Right lobe of liver (tissue), 4 donors: Measurements from ENCODE around the gene GPC5.

Experiments
- CTCF ChIP-seq, 4 donors: fragments of 200-600 bp in 3 of 4; fragments of 450-650 bp in 1 of 4; IDR thresholded peaks; one replicate each; pipeline versions ENCODE4 v1.5.1 to v1.8.0; 2016 to 2022; ENCODE audit warnings: antibody characterized with exemption in 4 of 4, mild to moderate bottlenecking in 2 of 4
- POLR2A ChIP-seq: fragments of 450-650 bp; IDR thresholded peaks from one replicate; pipeline ENCODE4 v1.6.1; 2017; ENCODE audit warnings: antibody characterized with exemption, mild to moderate bottlenecking
- donor health status: DM: no; HTN: no; CAD: no.
- donor health status: DM: no; HTN: no; CAD: no.
- donor health status: DM: no; HTN: yes; CAD: no.

- TF ChIP-seq CTCF (IDR thresholded peaks at IDR 0.05) (no peak), POLR2A (no peak)
Observed at GRCh38 chr13:92721620-92722019, 1323.2 kb downstream of the GPC5 start.
